A549 (cell line): Measurements from ENCODE around the gene CIROP. TPM values are rescaled to one million over a fixed set of nuclear protein-coding genes. Genes with fewer than 3 reads are reported as not detected.

Experiments
- ATAC-seq, 2 experiments: fragments of 200-7000 bp in 1 of 2; fragments of >200 bp in 1 of 2; cut with Nextera tagmentation in 1 of 2; cut with Tn5 transposase in 1 of 2; 3 replicates each; pipeline versions ENCODE4 v1.8.0 to v1.9.1; 2018 to 2020; ENCODE audit warnings: mild to moderate bottlenecking in 1 of 2, moderate library complexity in 1 of 2
- CTCF ChIA-PET: fragments of 300-600 bp; sonication (Branson Sonifier 250); formaldehyde crosslinking; extraction: SDS; loops from one replicate; lab custom pipeline; 2021; ENCODE audit warnings: antibody characterized with exemption, inconsistent platforms; lab: Yijun Ruan, JAX
- POLR2A ChIA-PET: fragments of 350-600 bp; formaldehyde crosslinking; extraction: SDS; loops from one replicate; lab custom pipeline; 2021; ENCODE audit warnings: antibody characterized with exemption, inconsistent platforms; lab: Yijun Ruan, JAX
- DNase-seq, 2 experiments: peaks; one replicate each; pipeline versions ENCODE4 v3.0.0 to v3.0.0-alpha.2; 2011 to 2016; ENCODE audit warnings: low read depth in 1 of 2, low spot score in 1 of 2
- FAIRE-seq: peaks from 2 replicates; lab custom pipeline; 2011; peaks lifted over from hg19 to GRCh38; lab: Jason Lieb, UNC
- H3K27ac ChIP-seq, 2 experiments: fragments of >200 bp; sonication (Bioruptor Twin); formaldehyde crosslinking; 3 replicates each; pipeline ENCODE4 v1.5.1; 2016 to 2017
- H3K4me1 ChIP-seq: fragments of >200 bp; sonication (Bioruptor Twin); formaldehyde crosslinking; 3 replicates; pipeline ENCODE4 v1.6.1; 2016
- H3K4me2 ChIP-seq: fragments of >200 bp; sonication (Bioruptor Twin); formaldehyde crosslinking; 3 replicates; pipeline ENCODE4 v1.6.1; 2016
- H3K4me3 ChIP-seq: fragments of >200 bp; sonication (Bioruptor Twin); formaldehyde crosslinking; 3 replicates; pipeline ENCODE4 v1.5.1; 2016
- H3K9me3 ChIP-seq: fragments of >200 bp; sonication (Bioruptor Twin); formaldehyde crosslinking; 3 replicates; pipeline ENCODE4 v1.6.1; 2016
- BCL3 ChIP-seq: fragments of >200 bp; sonication (Bioruptor Twin); formaldehyde crosslinking; IDR thresholded peaks from 3 replicates; pipeline ENCODE4 v1.6.1; 2016
- CBX2 ChIP-seq: fragments of 200-600 bp; sonication (generic); IDR thresholded peaks from 2 replicates; pipeline ENCODE4 v1.6.1; 2016; ENCODE audit warnings: low read depth, mild to moderate bottlenecking, borderline replicate concordance
- CBX8 ChIP-seq: fragments of 200-600 bp; sonication (generic); IDR thresholded peaks from 2 replicates; pipeline ENCODE4 v1.6.1; 2016
- E2F6 ChIP-seq: IDR thresholded peaks from 2 replicates; pipeline ENCODE4 v1.6.1; 2012; ENCODE audit warnings: low read depth, borderline replicate concordance
- EHF ChIP-seq: fragments of 250-450 bp; sonication (Bioruptor Pico); IDR thresholded peaks from 2 replicates; pipeline ENCODE4 v1.5.0; 2020; ENCODE audit warnings: mild to moderate bottlenecking
- EHMT2 ChIP-seq: fragments of 200-600 bp; sonication (generic); IDR thresholded peaks from 2 replicates; pipeline ENCODE4 v1.6.1; 2016; ENCODE audit warnings: antibody characterized with exemption, low read depth, mild to moderate bottlenecking, moderate library complexity
- ELK1 ChIP-seq: fragments of 150-350 bp; IDR thresholded peaks from 2 replicates; pipeline ENCODE4 v1.6.1; 2014; ENCODE audit warnings: low read depth, mild to moderate bottlenecking, low read length
- ESRRA ChIP-seq: fragments of 150-350 bp; IDR thresholded peaks from 2 replicates; pipeline ENCODE4 v1.6.1; 2014; ENCODE audit warnings: mild to moderate bottlenecking, low read length, borderline replicate concordance
- FOSB ChIP-seq: fragments of 250-450 bp; sonication (Bioruptor Pico); IDR thresholded peaks from 2 replicates; pipeline ENCODE4 v1.5.0; 2020; ENCODE audit warnings: mild to moderate bottlenecking, moderate library complexity
- GATA3 ChIP-seq: IDR thresholded peaks from 2 replicates; pipeline ENCODE4 v1.6.1; 2012; ENCODE audit warnings: borderline replicate concordance
- HEYL ChIP-seq: fragments of 250-450 bp; sonication (Bioruptor Pico); IDR thresholded peaks from 2 replicates; pipeline ENCODE4 v1.8.0; 2021; ENCODE audit warnings: mild to moderate bottlenecking, moderate library complexity
- HOXB13 ChIP-seq: fragments of 250-450 bp; sonication (Bioruptor Pico); IDR thresholded peaks from 2 replicates; pipeline ENCODE4 v1.5.0; 2020; ENCODE audit warnings: low read depth, mild to moderate bottlenecking, moderate library complexity
- HOXB5 ChIP-seq: fragments of 250-450 bp; sonication (Bioruptor Pico); IDR thresholded peaks from 2 replicates; pipeline ENCODE4 v1.5.0; 2020; ENCODE audit warnings: mild to moderate bottlenecking, moderate library complexity
- JUN ChIP-seq, 2 experiments: fragments of >200 bp; sonication (Bioruptor Twin); formaldehyde crosslinking; IDR thresholded peaks; 2 replicates in 1 of 2; 3 replicates in 1 of 2; pipeline ENCODE4 v1.6.1; 2016 to 2017
- KDM5A ChIP-seq: fragments of 200-600 bp; sonication (generic); IDR thresholded peaks from 2 replicates; pipeline ENCODE4 v1.6.1; 2016; ENCODE audit warnings: antibody characterized with exemption, mild to moderate bottlenecking
- MAFK ChIP-seq: fragments of 450-650 bp; IDR thresholded peaks from 2 replicates; pipeline ENCODE4 v1.6.1; 2014; ENCODE audit not compliant: partially characterized antibody
- MAX ChIP-seq: IDR thresholded peaks from 2 replicates; pipeline ENCODE4 v1.6.1; 2012
- MAZ ChIP-seq: fragments of 150-350 bp; IDR thresholded peaks from 2 replicates; pipeline ENCODE4 v1.6.1; 2014; ENCODE audit warnings: antibody characterized with exemption, low read depth, low read length, borderline replicate concordance
- NR3C1 ChIP-seq: fragments of >200 bp; sonication (Bioruptor Twin); formaldehyde crosslinking; IDR thresholded peaks from 3 replicates; pipeline ENCODE4 v1.6.1; 2017
- PHF8 ChIP-seq: fragments of 200-600 bp; sonication (generic); IDR thresholded peaks from 2 replicates; pipeline ENCODE4 v1.6.1; 2016; ENCODE audit warnings: low read depth, mild to moderate bottlenecking, antibody characterized with exemption, moderate library complexity, borderline replicate concordance
- POLR2A ChIP-seq: IDR thresholded peaks from 2 replicates; pipeline ENCODE4 v1.6.1; 2012; ENCODE audit warnings: mild to moderate bottlenecking, low read length
- POLR2AphosphoS2 ChIP-seq: conservative IDR thresholded peaks from 2 replicates; pipeline ENCODE4 v1.6.1; 2012; ENCODE audit warnings: low read length, improper control_type of control experiment, inconsistent platforms
- RAD21 ChIP-seq, 2 experiments: fragments of >200 bp in 1 of 2; sonication (Bioruptor Twin) in 1 of 2; formaldehyde crosslinking in 1 of 2; IDR thresholded peaks in 1 of 2; conservative IDR thresholded peaks in 1 of 2; 2 replicates in 1 of 2; 3 replicates in 1 of 2; pipeline ENCODE4 v1.6.1; 2012 to 2018; ENCODE audit warnings: inconsistent platforms in 1 of 2
- ZFP36 ChIP-seq: fragments of 450-650 bp; IDR thresholded peaks from 2 replicates; pipeline ENCODE4 v1.6.1; 2014; ENCODE audit warnings: borderline replicate concordance; ENCODE audit not compliant: partially characterized antibody
- WGBS: methylation state at CpG from one replicate; pipeline ENCODE4 v1.1.6; 2017; ENCODE audit errors: missing lambda C conversion rate; 5-methylcytosine and 5-hydroxymethylcytosine counted together
- polyA plus RNA-seq, 4 experiments: library from polyadenylated mRNA; depleted of rRNA in 3 of 4; stranded (reverse); fragments of >200 nt; fragmentation: RNase III in 1 of 4; extraction: RNeasy Plus Mini Kit Qiagen cat#74134 plus additional on column Dnase treatment in 1 of 4; gene quantifications; 2 replicates in 3 of 4; 3 replicates in 1 of 4; pipeline ENCODE4 v1.2.3, GENCODE V29; 2011 to 2017

CIROP gene
- polyA plus RNA-seq, 2 of the 4 experiments (the other 2 are of a cell fraction) = not detected

GRCh38 chr14:23071921-23072539 is 32.8 kb downstream of the CIROP start (continued):
- no peak for TF ChIP-seq HOXB13 (CRISPR knock-in tag)
- TF ChIP-seq, all 56 proteins: peak for 0

GRCh38 chr14:23071244-23071920 is 33.4 kb downstream of the CIROP start:
- H3K9me3 ChIP-seq = no peaks in the 10 kb centered on the region
- TF ChIP-seq PHF8 = no peak
- peak; percentile 92 for TF ChIP-seq KDM5A
- no peak for TF ChIP-seq EHF (CRISPR knock-in tag)
- no peak for TF ChIP-seq ZFP36
- TF ChIP-seq CBX2 = no peak
- TF ChIP-seq ESRRA = no peak
- TF ChIP-seq NR3C1 = no peak
- TF ChIP-seq GATA3 = no peak
- peak; percentile 85 for TF ChIP-seq POLR2A
- TF ChIP-seq RAD21 (conservative IDR thresholded peaks at IDR 0.05 in 1 of 2, IDR thresholded peaks at IDR 0.05 in 1 of 2) = no peak
- TF ChIP-seq HEYL (CRISPR knock-in tag) = no peak
- peak; percentile 18 for TF ChIP-seq MAFK
- TF ChIP-seq BCL3 = peak; percentile 75; the same call in 2 of the 3 replicates
- TF ChIP-seq ELK1 = no peak
- TF ChIP-seq EHMT2 = no peak
- peak; percentile 79; the same call in 1 of the 2 replicates for TF ChIP-seq POLR2AphosphoS2
- peak; percentile 48; the same call in 1 of the 2 replicates for TF ChIP-seq MAX
- TF ChIP-seq JUN (IDR thresholded peaks at IDR 0.05) = peak; percentile 74 to 85; a peak in 3 of 5 replicates
- TF ChIP-seq HOXB5 (CRISPR knock-in tag) = no peak
- TF ChIP-seq MAZ = 0 out of 2 replicates have a peak, but pooled peaks have one; percentile 23
- TF ChIP-seq E2F6 = no peak
- TF ChIP-seq CBX8 = no peak
- no peak; the same call in 1 of the 2 replicates for TF ChIP-seq FOSB (CRISPR knock-in tag)
- ATAC-seq (peak; percentile 94), FAIRE-seq (no peak), DNase-seq (peak; percentile 91 to 96)
- WGBS = 3% methylated on average over 14 of the region's 14 CpGs
- peak overlapping the region; percentile 97 for H3K4me2 ChIP-seq
- H3K27ac ChIP-seq = peak overlapping the region; percentile 84 to 92
- CTCF ChIA-PET = interaction anchor here (0.6 to 4.3 kb wide), 19 partner anchors 8 to 144 kb away, joined by 3 to 24 read pairs (median 5); partner anchors contain the start of genes ACIN1, C14orf119 and CDH24
- H3K4me1 ChIP-seq = peaks cover 32% of the 10 kb centered on the region
- H3K4me3 ChIP-seq = peak overlapping the region; percentile 69
- POLR2A ChIA-PET = interaction anchor here (0.5 to 3.7 kb wide), 8 partner anchors 9 to 230 kb away, joined by 3 to 36 read pairs (median 6); partner anchors contain the start of genes ACIN1, C14orf119, PPP1R3E and PRMT5
